Erythroblast (primary cell): ENCODE data around the gene SLC23A3.
A peak's percentile ranks its signal among the peaks of the same experiment; 100 is the strongest.

ENCODE experiments used
- GATA1 ChIP-seq: IDR thresholded peaks from 2 replicates; pipeline ENCODE4 v1.6.1; 2011; ENCODE audit warnings: low read depth, mild to moderate bottlenecking, control low read depth, low read length, moderate library complexity
- POLR2A ChIP-seq: IDR thresholded peaks from 2 replicates; pipeline ENCODE4 v1.6.1; 2011; ENCODE audit warnings: mild to moderate bottlenecking, low read length

GRCh38 chr2:219186754-219187456 is 17.1 kb upstream of the SLC23A3 start:
- peak; percentile 23 for TF ChIP-seq POLR2A
- TF ChIP-seq GATA1, result no peak
